Keratinocyte (primary cell): ENCODE results near the gene BUD31.

Source experiments
- CTCF ChIP-seq, 3 experiments: IDR thresholded peaks in 1 of 3; conservative IDR thresholded peaks in 1 of 3; optimal IDR thresholded peaks in 1 of 3; 2 replicates in 2 of 3; 3 replicates in 1 of 3; pipeline versions ENCODE3 to v1.5.1; 2011; ENCODE audit warnings: low read length in 3 of 3, mild to moderate bottlenecking in 3 of 3, moderate library complexity in 2 of 3, control low read depth in 1 of 3, inconsistent platforms in 1 of 3; ENCODE audit not compliant: insufficient read depth in 2 of 3; ENCODE audit errors: extremely low read depth in 1 of 3
- EZH2 ChIP-seq: IDR thresholded peaks from one replicate; pipeline ENCODE4 v1.6.1; 2012; ENCODE audit warnings: inconsistent platforms, mild to moderate bottlenecking, low read length, moderate library complexity

- TF ChIP-seq EZH2 (no peak), CTCF (optimal IDR thresholded peaks at IDR 0.05 in 1 of 3, IDR thresholded peaks at IDR 0.05 in 1 of 3, conservative IDR thresholded peaks at IDR 0.05 in 1 of 3; ENCODE audit: extremely low read depth in 1 of 3, insufficient read depth in 2 of 3, low read length in 3 of 3) (no peak)
Observed at GRCh38 chr7:99468336-99468918, 59.7 kb downstream of the BUD31 start.
